ENCODE measurements around the gene DDOST. TPM values are rescaled to one million over a fixed set of nuclear protein-coding genes. Genes with fewer than 3 reads are reported as not detected.

DDOST gene
- total and polyA plus RNA-seq, 10 of the 15 experiments (the other 5 are each of a cell fraction or from before 2014, with no cell fraction given) = 100 to 274 (median 201) TPM

GRCh38 chr1:20652300-20652699, 8.9 kb downstream of the DDOST start:
- H3K4me1 ChIP-seq (ENCODE audit: control insufficient read depth, insufficient read depth, low read length) = no peaks in the 10 kb centered on the region
- H3K4me2 ChIP-seq (ENCODE audit: control insufficient read depth, insufficient read depth) = no peak overlapping the region
- FAIRE-seq (no peak), ATAC-seq (no peak), DNase-seq (ENCODE audit: low read depth, low spot score) (no peak)
- CTCF ChIA-PET = interaction anchor here (0.8 kb wide), 1 partner anchor 10 kb away, joined by 3 read pairs; no protein-coding TSS in a partner anchor
- no peak overlapping the region for H3K9ac ChIP-seq (ENCODE audit: control insufficient read depth, insufficient read depth, low read length)
- WGBS (ENCODE audit: insufficient coverage, insufficient replicate concordance, low lambda C conversion rate, missing lambda C conversion rate) = 97% methylated on average over 15 of the region's 15 CpGs
- SMC1A ChIA-PET (ENCODE audit: uncharacterized antibody, unreplicated experiment) = no interaction called here
- H3K9me3 ChIP-seq (replicated peaks; ENCODE audit: control insufficient read depth, insufficient read depth, low read length) = no peaks in the 10 kb centered on the region
- H4K20me1 ChIP-seq (ENCODE audit: control insufficient read depth, insufficient read depth) = peaks cover 4% of the 10 kb centered on the region; the same call in 1 of the 2 replicates
- RAD21 ChIA-PET (ENCODE audit: unreplicated experiment) = no interaction called here
- peaks cover 20 to 41% of the 10 kb centered on the region in 2 experiments; a peak in 3 of 4 replicates for H3K36me3 ChIP-seq (ENCODE audit: control insufficient read depth in 2 of 2, insufficient read depth in 2 of 2, low read length in 1 of 2)
- POLR2A ChIA-PET = no interaction called here
- H3K27ac ChIP-seq (ENCODE audit: control insufficient read depth, insufficient read depth) = no peak overlapping the region
- H3K4me3 ChIP-seq = no peak overlapping the region
- intact Hi-C loops (cut with micrococcal nuclease; ENCODE audit: unreplicated experiment) = no loop called here
- BruUV-seq (replicated peaks) = TSS peak; percentile 69
- no peaks in the 10 kb centered on the region for H3K27me3 ChIP-seq (replicated peaks in 1 of 2; ENCODE audit: control insufficient read depth in 2 of 2, insufficient read depth in 2 of 2, low read length in 1 of 2)
- TF ChIP-seq EP300 (IDR thresholded peaks at IDR 0.05; ENCODE audit: borderline replicate concordance in 1 of 2, control insufficient read depth in 1 of 2, low read depth in 2 of 2, low read length in 2 of 2) (no peak), ZZZ3 (IDR thresholded peaks at IDR 0.05; ENCODE audit: control insufficient read depth, insufficient read length, low read depth) (no peak), POLR2A (IDR thresholded peaks at IDR 0.05; ENCODE audit: low read depth, low read length) (peak; percentile 28; the same call in 1 of the 2 replicates), HDAC6 (IDR thresholded peaks at IDR 0.05; ENCODE audit: unreplicated experiment) (no peak), ZNF24 (IDR thresholded peaks at IDR 0.05) (no peak)
- TF ChIP-seq, protein P1, sequence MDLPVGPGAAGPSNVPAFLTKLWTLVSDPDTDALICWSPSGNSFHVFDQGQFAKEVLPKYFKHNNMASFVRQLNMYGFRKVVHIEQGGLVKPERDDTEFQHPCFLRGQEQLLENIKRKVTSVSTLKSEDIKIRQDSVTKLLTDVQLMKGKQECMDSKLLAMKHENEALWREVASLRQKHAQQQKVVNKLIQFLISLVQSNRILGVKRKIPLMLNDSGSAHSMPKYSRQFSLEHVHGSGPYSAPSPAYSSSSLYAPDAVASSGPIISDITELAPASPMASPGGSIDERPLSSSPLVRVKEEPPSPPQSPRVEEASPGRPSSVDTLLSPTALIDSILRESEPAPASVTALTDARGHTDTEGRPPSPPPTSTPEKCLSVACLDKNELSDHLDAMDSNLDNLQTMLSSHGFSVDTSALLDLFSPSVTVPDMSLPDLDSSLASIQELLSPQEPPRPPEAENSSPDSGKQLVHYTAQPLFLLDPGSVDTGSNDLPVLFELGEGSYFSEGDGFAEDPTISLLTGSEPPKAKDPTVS (IDR thresholded peaks at IDR 0.05; ENCODE audit: low read depth, low read length) = no peak
- TF ChIP-seq, protein P2, sequence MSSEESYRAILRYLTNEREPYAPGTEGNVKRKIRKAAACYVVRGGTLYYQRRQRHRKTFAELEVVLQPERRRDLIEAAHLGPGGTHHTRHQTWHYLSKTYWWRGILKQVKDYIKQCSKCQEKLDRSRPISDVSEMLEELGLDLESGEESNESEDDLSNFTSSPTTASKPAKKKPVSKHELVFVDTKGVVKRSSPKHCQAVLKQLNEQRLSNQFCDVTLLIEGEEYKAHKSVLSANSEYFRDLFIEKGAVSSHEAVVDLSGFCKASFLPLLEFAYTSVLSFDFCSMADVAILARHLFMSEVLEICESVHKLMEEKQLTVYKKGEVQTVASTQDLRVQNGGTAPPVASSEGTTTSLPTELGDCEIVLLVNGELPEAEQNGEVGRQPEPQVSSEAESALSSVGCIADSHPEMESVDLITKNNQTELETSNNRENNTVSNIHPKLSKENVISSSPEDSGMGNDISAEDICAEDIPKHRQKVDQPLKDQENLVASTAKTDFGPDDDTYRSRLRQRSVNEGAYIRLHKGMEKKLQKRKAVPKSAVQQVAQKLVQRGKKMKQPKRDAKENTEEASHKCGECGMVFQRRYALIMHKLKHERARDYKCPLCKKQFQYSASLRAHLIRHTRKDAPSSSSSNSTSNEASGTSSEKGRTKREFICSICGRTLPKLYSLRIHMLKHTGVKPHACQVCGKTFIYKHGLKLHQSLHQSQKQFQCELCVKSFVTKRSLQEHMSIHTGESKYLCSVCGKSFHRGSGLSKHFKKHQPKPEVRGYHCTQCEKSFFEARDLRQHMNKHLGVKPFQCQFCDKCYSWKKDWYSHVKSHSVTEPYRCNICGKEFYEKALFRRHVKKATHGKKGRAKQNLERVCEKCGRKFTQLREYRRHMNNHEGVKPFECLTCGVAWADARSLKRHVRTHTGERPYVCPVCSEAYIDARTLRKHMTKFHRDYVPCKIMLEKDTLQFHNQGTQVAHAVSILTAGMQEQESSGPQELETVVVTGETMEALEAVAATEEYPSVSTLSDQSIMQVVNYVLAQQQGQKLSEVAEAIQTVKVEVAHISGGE (CRISPR knock-in tag; IDR thresholded peaks at IDR 0.05) = no peak
- H2AFZ ChIP-seq (ENCODE audit: control insufficient read depth, low read depth, low read length) = no peak overlapping the region
- no peaks in the 10 kb centered on the region; the same call in 1 of the 2 replicates for H3K79me2 ChIP-seq (ENCODE audit: control insufficient read depth, insufficient read depth, low read length)
- in situ Hi-C loops (cut with MboI) = no loop called here
